Epithelial cell of prostate (primary cell): Measurements from ENCODE around the gene KDM2A.

Experiments used
- DNase-seq: peaks from one replicate; pipeline ENCODE4 v3.0.0-alpha.2; 2011; ENCODE audit warnings: low read depth, low spot score
- H3K27ac ChIP-seq: fragments of 450-650 bp; 2 replicates; pipeline ENCODE4 v1.5.1; 2017; ENCODE audit warnings: mild to moderate bottlenecking

The KDM2A gene

DNA sequence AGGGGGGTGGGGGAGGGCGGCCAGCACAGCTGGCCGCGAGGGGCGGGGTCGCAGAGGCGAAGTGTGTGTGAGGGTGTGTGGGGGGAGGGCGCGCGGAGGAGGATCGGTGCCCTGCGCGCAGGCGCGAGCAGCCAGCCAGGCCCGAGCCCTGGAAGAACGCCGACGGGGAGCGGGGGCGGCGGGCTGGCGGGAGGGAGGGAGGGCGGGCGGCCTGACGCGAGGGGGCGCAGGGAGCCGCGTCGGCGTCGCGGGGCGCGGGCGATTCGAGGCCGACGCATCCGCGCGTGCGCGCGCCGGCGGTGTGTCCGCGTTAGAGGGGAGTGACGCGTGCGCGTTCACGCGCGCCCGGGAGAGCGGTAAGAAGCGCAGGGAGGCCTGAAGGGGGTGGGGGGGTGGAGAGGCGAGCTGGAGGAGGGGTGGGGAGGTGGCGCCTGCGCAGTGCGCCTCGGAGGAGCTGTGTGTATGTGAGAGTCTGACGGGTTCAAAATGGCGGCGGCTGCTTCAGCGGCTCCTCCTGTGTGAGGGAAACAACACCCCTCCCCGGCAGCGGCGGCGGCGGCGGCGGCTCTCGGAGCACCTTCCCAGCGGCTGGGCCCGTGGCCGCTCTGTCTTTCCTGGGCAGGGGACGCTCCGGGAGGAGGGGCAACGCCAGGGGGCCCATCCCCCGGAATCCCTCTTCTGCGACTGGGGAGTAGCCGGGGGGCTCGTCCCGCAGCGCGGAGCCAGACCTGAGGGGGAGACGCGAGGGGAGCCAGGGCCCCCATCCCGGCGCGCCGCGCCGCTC lies at the start of gene KDM2A:
Gene KDM2A (plus strand): TSS at position 463 of the 784 bp plus-strand sequence. CDS start 2,054 bp downstream, outside the sequence.
- DNase-seq = peak; percentile 90
- H3K27ac ChIP-seq = peak within 1 kb of the TSS; percentile 83

DNA sequence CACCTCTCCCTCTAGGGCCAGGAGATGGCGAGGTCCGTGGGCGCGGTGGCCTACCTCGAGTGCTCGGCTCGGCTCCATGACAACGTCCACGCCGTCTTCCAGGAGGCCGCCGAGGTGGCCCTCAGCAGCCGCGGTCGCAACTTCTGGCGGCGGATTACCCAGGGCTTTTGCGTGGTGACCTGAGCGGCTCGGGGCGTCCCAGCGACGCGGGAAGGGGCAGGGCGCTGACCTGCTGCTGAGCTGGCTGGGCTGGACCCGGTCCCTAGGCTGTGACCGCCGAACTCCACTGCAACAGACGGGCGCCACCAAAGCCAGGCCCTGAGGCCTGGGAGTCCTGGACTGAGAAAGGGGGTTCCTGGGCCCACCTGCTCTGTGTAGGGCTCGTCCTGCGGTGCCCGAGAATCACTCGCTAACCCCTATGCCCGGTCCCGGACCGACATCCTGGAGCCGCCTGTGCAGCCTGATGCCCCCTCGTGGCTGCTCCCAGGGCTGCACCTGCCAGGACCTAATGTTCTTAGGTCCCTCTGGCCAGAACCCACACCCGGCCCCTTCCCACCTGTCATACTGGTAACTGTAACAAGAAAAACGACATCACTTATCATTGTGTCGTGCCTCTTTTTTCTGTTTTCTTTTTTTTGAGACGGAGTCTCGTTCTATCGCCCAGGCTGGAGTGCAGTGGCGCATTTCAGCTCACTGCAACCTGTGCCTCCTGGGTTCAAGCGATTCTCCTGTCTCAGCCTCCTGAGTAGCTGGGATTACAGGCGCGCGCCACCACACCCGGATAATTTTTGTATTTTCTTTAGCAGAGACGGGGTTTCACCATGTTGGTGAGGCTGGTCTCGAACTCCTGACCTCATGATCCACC lies 47.4 kb upstream of the KDM2A start:
- no peak for DNase-seq
- no peak overlapping the region for H3K27ac ChIP-seq

GRCh38 chr11:67072295-67072694 lies 46.8 kb upstream of the KDM2A start:
- no peak for DNase-seq

GRCh38 chr11:67073908-67074307 lies 45.2 kb upstream of the KDM2A start:
- peak overlapping the region; percentile 41 for H3K27ac ChIP-seq
- no peak for DNase-seq

More at GRCh38 chr11:67072295-67072694, 46.8 kb upstream of the KDM2A start:
- H3K27ac ChIP-seq = no peak overlapping the region

- H3K27ac ChIP-seq = peak overlapping the region; percentile 92
- no peak for DNase-seq
Observed at GRCh38 chr11:67076202-67076601, 42.9 kb upstream of the KDM2A start.

DNA sequence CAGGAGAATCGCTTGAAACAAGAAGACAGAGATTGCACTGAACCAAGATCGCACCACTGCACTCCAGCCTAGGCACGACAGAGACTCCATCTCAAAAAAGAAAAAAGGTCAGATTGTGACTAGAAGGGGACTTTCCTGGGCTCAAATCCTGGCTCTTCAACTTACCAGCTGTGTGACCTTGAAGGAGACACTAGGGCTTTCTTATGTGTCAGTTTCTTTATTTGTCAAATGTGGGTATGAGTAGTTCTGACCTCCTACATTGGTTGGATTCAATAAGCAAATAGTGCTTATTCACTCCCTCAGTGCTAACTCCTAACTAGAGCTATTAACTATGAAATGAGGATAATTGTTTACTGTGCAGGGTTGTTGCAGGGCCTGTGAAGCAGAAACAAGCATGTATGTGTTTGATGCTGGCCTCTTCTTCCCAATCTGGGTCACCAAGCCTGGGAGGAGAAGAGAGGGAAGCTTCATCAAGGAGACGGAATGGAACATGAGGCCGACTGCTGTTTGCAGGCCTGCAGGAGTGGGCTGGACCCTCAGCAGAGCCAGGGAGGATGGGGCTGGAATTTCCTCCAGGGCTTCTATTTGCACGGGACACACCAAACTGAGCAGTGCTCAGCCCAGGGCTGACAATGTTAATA lies 39.9 kb upstream of the KDM2A start:
- no peak for DNase-seq
- H3K27ac ChIP-seq = peak overlapping the region; percentile 92

- DNase-seq = no peak
- H3K27ac ChIP-seq = peak overlapping the region; percentile 43
Observed at GRCh38 chr11:67082071-67082791, 36.8 kb upstream of the KDM2A start.

GRCh38 chr11:67083786-67084366 lies 35.2 kb upstream of the KDM2A start:
- no peak for DNase-seq
- no peak overlapping the region for H3K27ac ChIP-seq

- no peak overlapping the region for H3K27ac ChIP-seq
- DNase-seq = no peak
Observed at GRCh38 chr11:67085617-67086016, 33.4 kb upstream of the KDM2A start.

GRCh38 chr11:67090717-67091116 lies 28.3 kb upstream of the KDM2A start:
- no peak overlapping the region for H3K27ac ChIP-seq
- DNase-seq = no peak

- DNase-seq = no peak
- H3K27ac ChIP-seq = no peak overlapping the region
Observed at GRCh38 chr11:67095214-67095507, 23.9 kb upstream of the KDM2A start.

DNA sequence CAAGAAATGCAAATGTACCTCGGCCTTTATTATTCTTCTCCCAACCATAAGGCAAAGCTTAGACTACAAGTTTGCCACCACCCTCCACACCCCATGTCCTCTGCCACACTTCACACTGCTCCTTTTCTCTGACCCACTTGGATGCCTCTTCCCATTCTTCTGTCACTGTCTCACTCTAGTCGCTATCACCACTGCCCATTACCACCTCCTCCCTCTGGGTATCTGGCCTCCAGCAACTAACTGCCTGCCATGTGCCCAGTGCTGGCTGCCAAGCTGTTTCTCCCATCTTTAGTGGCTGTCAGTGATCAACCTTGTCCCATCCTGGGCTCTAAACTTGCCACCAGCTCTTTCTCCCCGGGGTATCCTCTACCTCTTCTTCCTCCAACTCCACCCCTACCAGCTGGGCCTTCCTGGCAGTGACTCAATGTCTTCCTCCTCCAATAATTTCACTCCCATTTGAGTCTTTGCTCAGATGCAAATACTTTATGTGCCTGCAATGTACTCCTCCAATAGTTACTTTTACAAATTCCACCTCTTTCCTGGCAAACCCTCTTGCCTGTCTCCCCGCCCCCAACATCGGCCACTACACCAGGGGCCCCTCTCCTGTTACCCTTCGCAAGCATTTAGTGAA lies 20.1 kb upstream of the KDM2A start:
- no peak overlapping the region for H3K27ac ChIP-seq
- no peak for DNase-seq

DNA sequence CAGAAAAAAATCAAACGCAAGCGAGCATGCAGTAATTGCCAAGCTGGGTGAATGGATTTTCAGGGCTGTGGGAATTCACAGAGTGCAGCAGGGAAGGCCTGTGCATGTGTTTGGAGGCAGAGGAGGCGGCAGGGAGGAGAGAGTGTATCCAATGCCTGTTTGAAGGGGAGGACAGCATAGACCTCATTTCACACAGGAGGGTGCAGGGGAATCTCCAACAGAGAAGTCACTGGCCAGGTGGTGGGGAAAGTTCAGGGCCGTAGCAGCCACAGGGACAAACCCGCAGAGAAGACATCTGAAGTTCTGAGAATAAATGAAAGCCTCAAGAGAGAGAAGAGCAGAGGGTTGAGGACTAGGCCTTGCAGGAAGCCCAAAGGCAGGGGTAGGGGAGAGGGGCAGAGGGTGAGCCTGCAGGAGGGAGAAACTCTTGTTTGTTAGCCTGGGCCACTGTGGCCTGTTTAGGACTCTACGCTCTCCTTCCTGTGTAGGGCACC lies 19.2 kb upstream of the KDM2A start:
- H3K27ac ChIP-seq = no peak overlapping the region

GRCh38 chr11:67102664-67103063 lies 16.4 kb upstream of the KDM2A start:
- no peak for DNase-seq
- no peak overlapping the region for H3K27ac ChIP-seq

More for the DNA sequence above, 19.2 kb upstream of the KDM2A start:
- no peak for DNase-seq

DNA sequence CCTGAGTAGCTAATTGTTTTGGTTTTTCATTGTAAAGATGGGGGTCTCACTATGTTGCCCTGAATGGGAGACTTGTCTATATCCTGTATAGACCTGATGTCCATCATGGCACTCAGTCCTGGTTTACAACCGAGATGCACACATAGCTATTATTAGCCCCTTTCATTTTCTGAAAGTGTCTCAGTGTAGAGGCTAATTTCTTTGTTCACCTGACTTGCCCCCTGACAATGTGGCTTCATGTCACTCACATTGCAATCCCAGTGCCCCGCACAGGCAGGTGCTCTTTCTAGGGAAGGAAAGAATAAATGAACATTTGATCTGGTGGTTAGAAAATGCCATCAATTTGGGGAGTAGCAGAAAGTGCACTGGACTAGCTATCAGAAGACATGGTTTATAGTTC lies 13.1 kb upstream of the KDM2A start:
- no peak overlapping the region for H3K27ac ChIP-seq
- DNase-seq = no peak

- H3K27ac ChIP-seq = no peak overlapping the region
- DNase-seq = no peak
Observed at GRCh38 chr11:67111261-67111660, 7.8 kb upstream of the KDM2A start.

DNA sequence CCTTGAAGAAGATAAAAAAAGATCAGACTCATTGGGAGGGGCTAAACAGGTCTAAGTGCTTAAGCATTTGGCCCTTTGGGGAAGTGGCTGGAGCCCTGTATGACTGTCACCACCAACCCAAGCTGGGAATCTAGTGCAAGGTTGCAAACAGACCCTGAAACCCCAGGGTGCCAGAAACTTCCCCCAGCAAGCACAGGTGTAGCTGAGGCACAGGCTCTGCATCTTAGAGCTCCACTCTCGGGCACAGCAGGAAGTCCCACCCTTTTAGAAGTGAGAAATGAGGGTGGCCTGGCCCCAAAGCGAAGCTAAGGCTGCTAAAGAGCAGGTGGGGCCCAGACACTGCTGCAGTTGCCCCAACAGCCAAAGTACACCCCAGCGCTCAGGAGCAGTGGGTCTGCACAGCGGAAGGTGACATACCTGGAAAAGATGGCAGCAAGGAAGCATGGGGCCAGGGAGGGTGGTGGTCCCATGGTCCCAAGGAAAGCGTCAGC lies 5.8 kb upstream of the KDM2A start:
- DNase-seq = no peak
- H3K27ac ChIP-seq = no peak overlapping the region

- no peak for DNase-seq
- no peak overlapping the region for H3K27ac ChIP-seq
Observed at GRCh38 chr11:67114275-67114896, 4.7 kb upstream of the KDM2A start.

DNA sequence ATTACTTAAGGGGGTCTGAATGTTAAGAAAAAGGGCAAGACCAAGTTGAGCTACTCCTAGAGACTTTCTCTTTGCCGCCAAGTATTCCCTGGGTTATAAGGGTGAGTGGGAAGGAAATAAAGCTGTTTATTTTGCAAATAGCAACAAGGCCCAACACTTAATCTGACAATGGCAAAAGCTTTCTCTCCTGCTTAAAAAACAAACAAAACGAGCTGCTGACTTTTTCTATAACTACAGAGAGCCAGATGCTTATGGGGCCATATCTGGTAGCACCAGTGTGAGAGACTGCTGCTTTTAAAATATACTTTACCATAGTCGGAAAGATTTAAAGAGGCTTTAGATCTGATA lies 2.3 kb upstream of the KDM2A start:
- H3K27ac ChIP-seq = no peak overlapping the region

More for the DNA sequence above, 2.3 kb upstream of the KDM2A start:
- DNase-seq = no peak
